HCEC 1CT (cell line): ENCODE data around the gene DHTKD1.

ENCODE experiments used
- DNase-seq: peaks from one replicate; pipeline ENCODE4 v3.0.0-alpha.2; 2017

Gene DHTKD1

GRCh38 chr10:12068449-12069269 is at the start of gene DHTKD1:
Gene DHTKD1 (plus strand): TSS chr10:12068954. CDS start chr10:12069034, 80 bp downstream.
- DNase-seq = peak; percentile 97

GRCh38 chr10:12019283-12019971 is 49.3 kb upstream of the DHTKD1 start:
- peak; percentile 43 for DNase-seq

GRCh38 chr10:12020574-12020973 is 48.2 kb upstream of the DHTKD1 start:
- no peak for DNase-seq

GRCh38 chr10:12022580-12023257 is 46.0 kb upstream of the DHTKD1 start:
- no peak for DNase-seq

- no peak for DNase-seq
Measured at GRCh38 chr10:12025591-12025990, 43.2 kb upstream of the DHTKD1 start.

GRCh38 chr10:12027539-12027938 is 41.2 kb upstream of the DHTKD1 start:
- DNase-seq = no peak

- no peak for DNase-seq
Measured at GRCh38 chr10:12031404-12031803, 37.4 kb upstream of the DHTKD1 start.

GRCh38 chr10:12036073-12036655 is 32.6 kb upstream of the DHTKD1 start:
- no peak for DNase-seq

GRCh38 chr10:12041766-12042408 is 26.9 kb upstream of the DHTKD1 start:
- DNase-seq = peak; percentile 33

- DNase-seq = no peak
Measured at GRCh38 chr10:12042409-12042796, 26.4 kb upstream of the DHTKD1 start.

GRCh38 chr10:12042797-12043651 is 25.7 kb upstream of the DHTKD1 start, which contains the start of gene UPF2:
Gene UPF2 (minus strand): TSS chr10:12042809. CDS start chr10:12035423, 7,386 bp downstream.
- peak; percentile 99 for DNase-seq

GRCh38 chr10:12045596-12045995 is 23.2 kb upstream of the DHTKD1 start:
- DNase-seq = no peak

- no peak for DNase-seq
Measured at GRCh38 chr10:12048547-12048946, 20.2 kb upstream of the DHTKD1 start.

- no peak for DNase-seq
Measured at GRCh38 chr10:12050528-12050927, 18.2 kb upstream of the DHTKD1 start.

GRCh38 chr10:12051241-12051640 is 17.5 kb upstream of the DHTKD1 start:
- DNase-seq = no peak

GRCh38 chr10:12055732-12056131 is 13.0 kb upstream of the DHTKD1 start:
- no peak for DNase-seq

- DNase-seq = no peak
Measured at GRCh38 chr10:12056748-12057147, 12.0 kb upstream of the DHTKD1 start.

- no peak for DNase-seq
Measured at GRCh38 chr10:12061124-12061523, 7.6 kb upstream of the DHTKD1 start.

GRCh38 chr10:12062754-12063482 is 5.8 kb upstream of the DHTKD1 start:
- DNase-seq = no peak

- no peak for DNase-seq
Measured at GRCh38 chr10:12063483-12063818, 5.3 kb upstream of the DHTKD1 start.

- DNase-seq = peak; percentile 91
Measured at GRCh38 chr10:12067336-12067735, 1.4 kb upstream of the DHTKD1 start.
